GM18870 (cell line): ENCODE measurements around the gene APOLD1.
"Not testable (repeated sequence)": the region's sequence is repeated elsewhere in the genome, so short reads cannot be mapped to it uniquely, and the experiment has no call there.

Source experiments
- ATAC-seq: cut with Tn5 transposase; IDR thresholded peaks from one replicate; pipeline ENCODE4 v1.9.1; 2021; ENCODE audit warnings: moderate library complexity; ENCODE audit not compliant: unreplicated experiment

Gene APOLD1

DNA sequence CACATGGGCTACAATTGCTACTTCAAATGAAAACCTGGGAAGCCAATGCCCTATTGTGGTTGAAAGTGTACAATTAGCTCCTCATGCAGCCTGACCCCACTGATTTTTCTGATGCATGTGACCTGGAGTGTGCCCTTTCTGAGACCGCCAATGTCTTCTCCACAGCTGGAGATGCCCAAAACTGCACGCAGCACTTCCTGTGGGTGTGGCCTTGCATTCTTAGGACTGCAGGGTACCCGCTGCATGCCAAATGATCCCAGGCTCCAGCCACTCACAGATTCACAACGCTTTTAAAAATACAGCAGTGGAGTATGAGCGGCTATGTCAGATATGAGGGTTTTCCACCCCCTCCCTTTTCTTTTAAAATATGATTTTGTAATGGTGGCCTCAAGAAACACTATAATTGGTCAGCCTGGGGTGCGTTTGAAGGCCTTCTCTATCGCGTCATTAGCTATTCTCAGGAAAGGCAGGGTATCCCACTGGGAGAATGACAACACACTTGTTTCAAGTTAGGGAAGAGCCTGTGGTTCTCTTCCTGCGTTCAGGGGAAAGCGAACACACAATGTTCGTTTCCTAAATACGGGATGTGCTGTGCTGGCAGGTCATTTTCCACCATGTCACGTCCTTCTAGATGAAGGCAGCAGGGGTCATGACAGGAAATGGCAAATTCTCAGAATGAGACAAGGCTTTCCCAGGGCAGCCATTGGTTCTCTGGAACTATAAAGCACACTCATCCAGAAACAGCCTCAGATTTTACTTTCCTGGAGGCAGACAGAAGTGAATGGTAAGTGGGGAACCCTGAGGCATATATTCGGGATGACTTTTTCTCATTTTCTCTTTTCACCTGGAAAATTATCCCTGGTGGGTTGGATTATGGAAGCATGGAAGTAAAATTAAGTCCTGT, at the start of gene APOLD1:
TSS of gene APOLD1 (plus strand) at position 749 of the 904 bp plus-strand sequence. CDS start at position 782, 33 bp downstream.
- no peak for ATAC-seq

DNA sequence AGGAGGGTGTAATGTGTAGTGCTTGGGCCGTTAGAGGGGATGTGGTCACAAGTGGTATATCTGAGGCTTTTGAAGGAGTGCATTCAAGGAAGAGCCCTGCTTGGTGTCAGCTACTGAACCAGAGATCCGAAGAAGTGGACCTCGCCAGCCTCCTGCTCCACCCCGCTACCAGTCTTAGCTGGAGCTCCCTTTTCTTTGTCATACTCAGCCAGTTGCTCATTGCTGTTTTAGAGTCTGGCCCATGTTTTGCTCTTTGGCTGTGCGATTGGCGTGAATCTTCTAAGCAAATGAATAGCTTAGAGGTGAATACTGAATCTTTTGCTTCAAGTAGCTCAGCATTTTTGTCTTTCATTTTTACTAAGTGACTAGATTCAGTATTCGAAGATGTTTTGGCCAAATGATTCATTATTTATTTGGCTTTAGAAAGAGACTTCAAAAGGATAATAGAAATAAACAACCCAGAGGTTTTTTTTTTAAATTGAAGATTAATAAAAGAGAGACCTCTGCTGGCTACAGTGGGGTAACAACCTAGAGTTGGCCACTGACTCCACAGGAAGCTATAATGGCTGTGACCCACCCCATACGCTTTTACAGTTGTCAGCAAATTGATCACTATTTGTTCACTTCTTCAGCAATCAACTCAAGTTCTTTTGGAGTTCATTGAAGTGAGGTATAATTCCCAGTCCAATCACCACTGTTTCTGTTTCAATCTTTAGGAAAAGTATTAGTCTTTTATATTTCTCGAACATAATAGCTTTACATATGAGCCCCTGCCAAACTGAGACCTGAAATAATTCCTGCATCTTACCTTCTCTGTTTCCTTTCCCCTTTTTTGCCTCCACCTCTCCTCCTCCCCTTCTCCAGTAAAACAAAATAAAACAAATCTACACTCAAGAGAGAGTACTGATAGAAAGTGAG, 48.4 kb upstream of the APOLD1 start:
- ATAC-seq, result peak; percentile 57

GRCh38 chr12:12738152-12738551, 47.3 kb upstream of the APOLD1 start:
- ATAC-seq, result not testable (repeated sequence)

GRCh38 chr12:12741660-12742059, 43.8 kb upstream of the APOLD1 start:
- ATAC-seq, result no peak

- no peak for ATAC-seq
Observed at GRCh38 chr12:12744546-12745305, 40.7 kb upstream of the APOLD1 start.

DNA sequence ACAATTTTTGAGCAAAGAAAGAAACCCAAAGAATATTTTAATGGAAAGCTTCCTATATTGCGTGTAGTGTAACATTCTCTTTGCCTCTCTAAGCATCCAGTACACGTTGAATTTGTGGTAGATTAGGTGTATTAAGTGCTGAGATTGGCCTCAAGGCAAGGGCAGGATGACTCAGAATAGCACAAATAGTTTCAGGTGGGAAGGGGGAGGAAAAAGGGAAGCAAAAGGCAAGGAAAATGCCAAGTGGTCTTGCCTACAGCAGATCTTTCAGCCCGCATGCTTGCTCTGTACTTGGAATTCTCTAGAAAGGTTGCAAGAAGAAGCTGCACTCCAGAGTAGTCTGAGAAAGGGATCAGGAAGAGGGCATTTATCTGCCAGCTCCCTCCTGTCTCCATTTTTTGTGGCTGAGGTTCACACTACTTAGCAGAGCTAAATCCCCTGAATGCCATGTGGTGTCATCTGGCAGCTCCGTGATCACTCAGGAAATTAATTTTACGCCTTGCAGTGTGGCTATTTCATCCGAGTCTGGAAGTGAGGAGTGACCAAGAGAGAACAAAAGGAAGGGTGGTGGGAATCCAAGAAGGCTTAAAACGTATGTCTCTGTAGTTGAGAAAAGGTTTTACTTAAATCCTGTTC, 39.8 kb upstream of the APOLD1 start:
- ATAC-seq, result no peak

DNA sequence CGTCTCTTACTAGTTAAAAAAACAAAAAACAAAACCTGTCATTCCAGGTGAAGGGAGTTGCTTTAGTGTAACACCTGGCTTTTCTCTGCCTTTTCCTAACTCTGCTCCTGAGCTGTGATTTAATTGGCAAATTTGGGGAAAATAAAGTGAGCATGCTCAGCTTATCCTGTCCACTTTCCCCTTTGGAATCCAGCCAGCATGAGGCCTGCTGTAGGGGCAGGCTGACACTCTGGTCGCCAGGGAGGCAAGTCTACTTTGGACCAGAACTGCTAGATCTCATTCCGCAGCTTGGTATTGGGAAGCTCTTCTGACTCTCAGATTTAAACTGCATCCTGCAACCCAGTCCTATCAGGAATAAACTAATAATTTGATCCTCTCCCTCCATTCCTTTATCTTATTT, 38.2 kb upstream of the APOLD1 start:
- no peak for ATAC-seq

- no peak for ATAC-seq
Observed at GRCh38 chr12:12748044-12748443, 37.4 kb upstream of the APOLD1 start.

DNA sequence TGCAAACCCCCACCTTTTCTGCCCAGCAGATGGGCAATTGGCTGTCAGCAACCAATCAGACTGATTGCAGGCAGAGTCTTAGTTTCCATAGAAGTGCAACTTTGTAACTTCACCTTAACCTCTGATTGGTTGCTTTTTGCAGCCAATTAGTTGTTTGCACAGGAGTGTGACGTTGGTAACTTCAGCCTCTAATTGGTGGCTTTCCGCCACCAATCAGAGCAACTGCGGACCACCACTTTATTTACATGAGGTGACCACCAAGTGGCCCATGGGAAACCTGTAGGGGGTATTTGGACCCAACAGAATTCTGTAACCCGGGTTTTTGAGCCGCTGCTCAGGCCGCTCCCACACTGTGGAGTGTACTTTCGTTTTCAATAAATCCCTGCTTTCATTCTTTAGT, 36.0 kb upstream of the APOLD1 start:
- ATAC-seq, result no peak

- no peak for ATAC-seq
Observed at GRCh38 chr12:12755923-12756322, 29.5 kb upstream of the APOLD1 start.

DNA sequence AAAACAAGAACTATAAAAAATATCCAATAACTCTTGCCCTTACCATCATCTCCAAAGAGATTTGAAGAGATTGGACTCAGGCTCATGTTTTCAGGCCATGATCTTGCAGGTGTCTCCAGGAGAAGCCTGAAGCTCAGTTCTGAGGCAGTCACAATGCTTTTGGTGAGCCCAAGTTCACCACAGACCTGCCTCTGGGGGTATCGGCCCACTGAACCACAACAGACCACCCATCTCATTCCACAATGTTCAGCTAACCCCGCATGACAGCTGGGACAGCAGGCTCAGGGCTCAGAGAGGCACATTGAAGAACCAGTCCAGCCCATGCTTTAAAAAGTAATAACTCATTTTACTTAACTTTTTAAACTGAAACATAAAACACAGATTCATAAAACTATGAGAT, 28.3 kb upstream of the APOLD1 start:
- no peak for ATAC-seq

DNA sequence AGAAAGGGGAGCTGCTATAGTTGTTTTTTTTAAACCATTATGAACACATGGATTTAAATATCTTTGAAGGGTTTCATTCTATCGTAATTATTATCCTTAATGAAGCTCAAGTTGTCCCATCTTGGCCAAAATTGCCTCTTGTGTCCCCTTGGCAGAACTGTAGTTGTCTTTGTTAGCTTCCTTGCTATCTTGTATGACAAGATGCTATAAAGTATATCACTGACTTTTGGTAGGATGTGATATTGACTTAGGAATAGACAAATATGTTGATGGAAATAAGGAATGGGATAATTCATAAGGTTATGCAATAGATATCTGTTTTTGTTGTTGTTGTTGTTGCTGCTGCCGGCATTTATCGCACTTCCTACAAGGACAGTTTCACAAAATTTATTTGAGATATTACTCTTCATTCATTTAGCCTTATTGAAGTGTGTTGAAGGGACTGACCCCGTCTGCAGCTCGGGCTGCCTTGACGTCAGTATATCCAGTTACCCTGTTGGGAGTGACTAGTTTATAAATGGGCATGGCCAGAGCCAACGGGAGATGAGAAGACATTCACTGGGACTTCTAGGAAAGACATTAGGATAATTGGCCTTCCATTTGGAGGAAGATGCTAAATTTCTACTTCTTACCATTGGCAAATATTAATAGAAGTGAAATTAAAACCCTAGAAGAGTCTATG, 26.1 kb upstream of the APOLD1 start:
- ATAC-seq, result no peak

DNA sequence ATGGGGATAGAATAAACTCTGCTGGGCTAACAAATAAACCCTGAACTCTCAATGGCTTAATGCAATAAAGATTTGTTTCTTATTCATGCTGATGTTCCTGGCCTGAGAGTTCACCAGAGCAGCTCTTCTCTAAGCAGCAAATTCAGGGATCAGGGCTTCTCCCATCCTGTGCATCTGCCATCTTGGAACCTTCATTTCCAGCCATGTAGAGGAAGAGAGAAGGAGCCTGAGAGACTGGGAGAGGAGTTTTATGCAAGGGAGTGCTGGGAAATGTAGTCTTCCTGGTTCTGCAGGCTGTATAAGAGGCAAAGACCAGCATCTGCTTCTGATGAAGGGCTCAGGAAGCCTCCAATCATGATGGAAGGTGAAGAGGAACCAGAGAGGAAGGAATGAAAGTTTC, 20.6 kb upstream of the APOLD1 start:
- no peak for ATAC-seq

DNA sequence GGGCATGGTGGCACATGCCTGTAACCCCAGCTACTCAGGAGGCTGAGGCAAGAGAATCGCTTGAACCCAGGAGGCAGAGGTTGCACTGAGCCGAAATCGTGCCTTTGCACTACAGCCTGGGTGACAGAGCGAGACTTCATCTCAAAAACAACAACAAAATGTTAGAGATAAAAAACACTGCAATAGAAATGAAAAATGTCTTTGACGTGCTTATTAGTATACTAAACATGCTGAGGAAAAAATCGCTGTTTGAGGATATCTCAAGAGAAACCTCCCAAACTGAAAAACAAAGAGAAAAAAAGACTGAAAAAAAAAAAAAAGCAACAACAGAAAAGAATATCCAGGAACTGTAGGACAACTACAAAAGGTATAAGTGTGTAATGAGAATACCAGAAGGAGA, 15.2 kb upstream of the APOLD1 start:
- no peak for ATAC-seq

- no peak for ATAC-seq
Observed at GRCh38 chr12:12774791-12775190, 10.7 kb upstream of the APOLD1 start.

DNA sequence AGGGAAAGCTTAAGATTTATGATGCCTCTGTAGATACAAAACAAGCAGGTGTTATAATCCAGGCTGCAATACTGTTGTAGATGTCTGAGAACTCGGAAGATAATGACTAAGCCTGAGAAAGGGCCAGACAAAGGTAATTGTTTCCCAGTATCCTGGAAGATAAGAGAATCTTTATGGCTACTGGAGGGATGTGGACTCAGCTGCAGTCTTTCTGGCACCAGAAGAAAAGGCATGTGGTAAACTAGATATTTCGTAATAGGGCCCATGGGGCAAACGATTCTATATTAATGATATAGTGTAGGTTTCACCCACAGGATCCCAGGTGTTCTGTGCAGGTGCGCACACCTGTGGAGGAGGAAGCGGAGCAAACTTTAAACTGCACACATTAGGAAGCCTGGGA, 9.2 kb upstream of the APOLD1 start:
- ATAC-seq, result no peak

DNA sequence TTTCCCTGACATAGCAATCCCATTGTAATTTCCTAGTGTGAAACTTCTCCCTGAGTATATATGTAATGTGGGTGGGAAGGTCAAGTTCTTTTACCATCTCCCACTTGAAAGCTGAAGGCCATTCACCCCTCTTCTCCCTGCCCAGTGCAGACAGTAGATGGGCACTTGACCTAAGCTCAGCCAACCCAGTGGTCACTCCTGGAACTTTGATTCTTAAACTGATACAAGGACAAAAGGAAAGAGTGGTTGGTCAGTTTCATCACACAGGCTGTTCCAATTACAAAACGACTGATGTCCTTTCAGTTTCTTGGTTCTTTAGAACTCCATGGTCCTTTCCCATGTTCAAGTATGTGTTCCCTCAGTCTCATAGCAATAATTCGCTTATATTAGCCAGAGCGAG, 8.4 kb upstream of the APOLD1 start:
- no peak for ATAC-seq

DNA sequence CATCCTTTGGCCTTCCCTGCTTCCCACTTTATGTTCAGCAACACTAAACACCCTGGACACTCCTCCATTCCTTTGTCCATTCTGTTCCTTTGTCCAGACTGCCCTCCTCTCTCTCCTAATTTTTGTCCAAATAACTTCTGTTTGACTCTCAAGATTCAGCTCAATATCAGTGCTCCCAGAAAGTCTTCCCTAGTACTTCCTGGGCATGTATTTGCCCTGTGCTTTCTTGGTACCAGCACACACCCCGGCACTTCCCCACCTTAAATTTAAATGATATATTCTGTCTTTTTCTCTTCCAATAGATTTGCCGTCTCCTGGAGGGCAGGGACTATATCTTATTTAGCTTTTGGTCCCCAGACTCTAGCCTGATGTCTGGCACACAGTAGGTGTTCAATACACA, 6.5 kb upstream of the APOLD1 start:
- no peak for ATAC-seq

- ATAC-seq, result no peak
Observed at GRCh38 chr12:12779529-12779928, 5.9 kb upstream of the APOLD1 start.

GRCh38 chr12:12784116-12784515, 1.3 kb upstream of the APOLD1 start:
- no peak for ATAC-seq
